HG02970 (cell line): ENCODE data around the gene RNF39.

Source experiments
- ATAC-seq: cut with Tn5 transposase; IDR thresholded peaks from one replicate; pipeline ENCODE4 v1.9.1; 2021; ENCODE audit warnings: mild to moderate bottlenecking, moderate library complexity, moderate number of reproducible peaks; ENCODE audit not compliant: unreplicated experiment, low FRiP score

Gene RNF39

DNA sequence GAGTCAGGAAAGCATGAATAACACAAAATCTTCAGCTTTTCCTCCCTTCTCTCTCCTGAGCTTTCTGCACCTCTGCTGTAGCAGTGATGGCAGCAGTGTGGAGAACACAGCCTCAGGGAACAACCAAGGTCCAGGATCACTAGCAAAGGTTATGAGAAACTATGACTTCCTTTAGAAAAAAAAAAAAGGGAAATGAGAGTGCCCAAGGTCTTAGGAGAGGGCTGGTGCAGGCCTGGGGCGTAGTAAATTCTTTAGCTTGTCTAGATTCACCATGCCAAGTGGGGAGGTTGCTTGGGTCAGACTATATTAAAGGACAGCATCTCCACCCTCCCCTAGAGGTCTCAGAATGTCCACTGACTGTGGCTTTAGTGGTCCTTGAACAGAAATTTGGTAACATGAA lies 54.9 kb downstream of the RNF39 start:
- ATAC-seq, result no peak
